K562 (cell line): ENCODE data around the gene AMIGO3. TPM values are rescaled to one million over a fixed set of nuclear protein-coding genes. Genes with fewer than 3 reads are reported as not detected.

Source experiments
- ATAC-seq: fragments of 200-7000 bp; cut with Tn5 transposase; 3 replicates; pipeline ENCODE4 v1.9.1; 2020; ENCODE audit warnings: moderate library complexity
- BruUV-seq: library from RNA; stranded (reverse); fragments of 400-500 nt; replicated peaks from 2 replicates; lab custom pipeline; 2021; lab: Mats Ljungman, UMichigan
- CTCF ChIA-PET: fragments of 300-600 bp; formaldehyde crosslinking; extraction: SDS; loops from one replicate; lab custom pipeline; 2021; ENCODE audit warnings: low intra/inter-chr PET ratio; lab: Yijun Ruan, JAX
- POLR2A ChIA-PET: fragments of 300-600, 350-650 bp; sonication (Branson Sonifier 250); formaldehyde crosslinking; extraction: SDS; loops from one replicate; lab custom pipeline; 2021; ENCODE audit warnings: antibody characterized with exemption, inconsistent platforms; lab: Yijun Ruan, JAX
- DNase-seq, 4 experiments: peaks; one replicate each; pipeline versions ENCODE4 v3.0.0 to v3.0.0-alpha.2; 2011 to 2018; ENCODE audit warnings: low spot score in 3 of 4, mixed read lengths in 3 of 4; ENCODE audit errors: extremely low read depth in 1 of 4
- FAIRE-seq: peaks from 2 replicates; lab custom pipeline; 2011; peaks lifted over from hg19 to GRCh38; lab: Jason Lieb, UNC
- H2AFZ ChIP-seq: 2 replicates; pipeline ENCODE4 v1.6.0; 2011; ENCODE audit warnings: low read depth, low read length, control low read depth, inconsistent platforms
- H3K27ac ChIP-seq: fragments of 200-600 bp; 3 replicates; pipeline ENCODE4 v1.8.0; 2011; ENCODE audit warnings: low read depth, mild to moderate bottlenecking, control low read depth, inconsistent platforms, low read length, moderate library complexity, mixed read lengths; ENCODE audit errors: extremely low read depth
- H3K27me3 ChIP-seq, 2 experiments: fragments of 300-600 bp in 1 of 2; 2 replicates in 1 of 2; 3 replicates in 1 of 2; pipeline versions ENCODE4 v1.6.0 to v1.8.0; 2011; ENCODE audit warnings: inconsistent platforms in 2 of 2, low read length in 2 of 2, mild to moderate bottlenecking in 1 of 2, mixed read lengths in 1 of 2, moderate library complexity in 1 of 2; ENCODE audit not compliant: control insufficient read depth in 2 of 2, insufficient read depth in 2 of 2
- H3K36me3 ChIP-seq: fragments of 300-600 bp; 3 replicates; pipeline ENCODE4 v1.8.0; 2011; ENCODE audit warnings: mild to moderate bottlenecking, low read length, inconsistent platforms; ENCODE audit not compliant: control insufficient read depth, insufficient read depth
- H3K4me1 ChIP-seq, 2 experiments: fragments of 200-600 bp in 1 of 2; replicated peaks in 1 of 2; 2 replicates in 1 of 2; 3 replicates in 1 of 2; pipeline versions ENCODE4 v1.5.1 to v1.8.0; 2011; ENCODE audit warnings: inconsistent platforms in 2 of 2, low read length in 2 of 2, mild to moderate bottlenecking in 1 of 2, mixed read lengths in 1 of 2, moderate library complexity in 1 of 2; ENCODE audit not compliant: control insufficient read depth in 2 of 2, insufficient read depth in 2 of 2
- H3K4me2 ChIP-seq: 2 replicates; pipeline ENCODE4 v1.6.1; 2011; ENCODE audit warnings: low read length, control low read depth, inconsistent platforms, mixed read lengths; ENCODE audit not compliant: insufficient read depth
- H3K4me3 ChIP-seq: fragments of 200-600 bp; sonication (generic), shearing (Covaris generic); 2 replicates; pipeline ENCODE4 v1.5.1; 2016; ENCODE audit warnings: control low read depth, inconsistent platforms
- H3K79me2 ChIP-seq: fragments of 200-600 bp; 3 replicates; pipeline ENCODE4 v1.8.0; 2011; ENCODE audit warnings: low read length, inconsistent platforms; ENCODE audit not compliant: control insufficient read depth, insufficient read depth
- H3K9ac ChIP-seq, 2 experiments: 2 replicates each; pipeline versions ENCODE4 v1.6.0 to v1.6.1; 2011; ENCODE audit warnings: low read depth in 2 of 2, low read length in 2 of 2, control low read depth in 1 of 2, inconsistent platforms in 1 of 2, mild to moderate bottlenecking in 1 of 2, mixed read lengths in 1 of 2; ENCODE audit not compliant: insufficient read depth in 1 of 2
- H3K9me1 ChIP-seq: one replicate; pipeline ENCODE4 v1.6.0; 2011; ENCODE audit warnings: inconsistent platforms, mild to moderate bottlenecking, low read length, moderate library complexity; ENCODE audit not compliant: control insufficient read depth, insufficient read depth
- H3K9me3 ChIP-seq: replicated peaks from 2 replicates; pipeline ENCODE4 v1.5.1; 2011; ENCODE audit warnings: low read depth, low read length, inconsistent platforms; ENCODE audit not compliant: control insufficient read depth, insufficient read depth
- H4K20me1 ChIP-seq: replicated peaks from 2 replicates; pipeline ENCODE4 v1.6.1; 2011; ENCODE audit warnings: low read length, inconsistent platforms, mixed read lengths; ENCODE audit not compliant: control insufficient read depth, insufficient read depth
- BRF1 ChIP-seq: IDR thresholded peaks from 3 replicates; pipeline ENCODE4 v1.6.1; 2011; ENCODE audit warnings: borderline replicate concordance, mild to moderate bottlenecking; ENCODE audit not compliant: insufficient read length; ENCODE audit errors: extremely low read depth
- CHD2 ChIP-seq: IDR thresholded peaks from 2 replicates; pipeline ENCODE4 v1.6.1; 2011; ENCODE audit warnings: low read depth, low read length
- FOXK2 ChIP-seq, 2 experiments: fragments of 450-650 bp; IDR thresholded peaks in 1 of 2; conservative IDR thresholded peaks in 1 of 2; 2 replicates each; pipeline ENCODE4 v1.6.1; 2016; ENCODE audit warnings: low read depth in 2 of 2, mild to moderate bottlenecking in 1 of 2
- GABPA ChIP-seq: fragments of 200-800 bp; sonication (Bioruptor generic); conservative IDR thresholded peaks from 2 replicates; pipeline ENCODE4 v1.6.1; 2016; ENCODE audit warnings: low read depth, missing genetic modification characterization, missing compliant biosample characterization
- HNRNPUL1 ChIP-seq: fragments of 200-400 bp; formaldehyde crosslinking; IDR thresholded peaks from 2 replicates; pipeline ENCODE4 v1.6.1; 2017; ENCODE audit warnings: low read length
- KLF10 ChIP-seq: fragments of 250-450 bp; sonication (Bioruptor Pico); IDR thresholded peaks from 2 replicates; pipeline ENCODE4 v1.6.1; 2021; ENCODE audit warnings: matching md5 sums
- RCOR1 ChIP-seq, 2 experiments: IDR thresholded peaks; 2 replicates each; pipeline ENCODE4 v1.6.1; 2012; ENCODE audit warnings: low read depth in 2 of 2, low read length in 2 of 2, borderline replicate concordance in 1 of 2, improper control_type of control experiment in 1 of 2
- XRCC3 ChIP-seq: fragments of 450-650 bp; IDR thresholded peaks from 2 replicates; pipeline ENCODE4 v1.6.1; 2017; ENCODE audit warnings: mild to moderate bottlenecking, moderate library complexity
- ZKSCAN3 ChIP-seq: fragments of 250-450 bp; sonication (Bioruptor Pico); IDR thresholded peaks from 2 replicates; pipeline ENCODE4 v1.4.0; 2020
- ZKSCAN8 ChIP-seq: fragments of 200-800 bp; sonication (Bioruptor generic); IDR thresholded peaks from 2 replicates; pipeline ENCODE4 v1.6.1; 2016; ENCODE audit warnings: missing genetic modification characterization, missing compliant biosample characterization
- ZNF780A ChIP-seq: fragments of 250-450 bp; sonication (Bioruptor Pico); IDR thresholded peaks from 2 replicates; pipeline ENCODE4 v1.5.0; 2021; ENCODE audit warnings: mild to moderate bottlenecking
- WGBS: fragments of 100-300 bp; shearing (Covaris generic); methylation state at CpG from one replicate; pipeline ENCODE4 v1.1.6; 2016; ENCODE audit warnings: low coverage, mixed read lengths; ENCODE audit not compliant: insufficient coverage; ENCODE audit errors: missing lambda C conversion rate; 5-methylcytosine and 5-hydroxymethylcytosine counted together
- in situ Hi-C: fragments of 300-500 bp; cut with MboI; formaldehyde crosslinking; loops from 4 replicates; pipeline ENCODE4 v1.15.0; 2018; ENCODE audit warnings: inconsistent platforms, mixed read lengths
- intact Hi-C: fragments of 100-400 bp; cut with micrococcal nuclease; formaldehyde crosslinking; loops from 2 replicates; pipeline ENCODE4 v1.14.2; 2022
- polyA plus RNA-seq, 8 experiments: library from polyadenylated mRNA; depleted of rRNA in 4 of 8; stranded (reverse) in 5 of 8; unstranded in 3 of 8; fragments of >200 nt; fragmentation: Nextera tagmentation in 2 of 8; fragmentation: Illumina TruSeq in 1 of 8; extraction: Ambion mirVana in 2 of 8; extraction: Trizol in 1 of 8; gene quantifications; 2 replicates each; pipeline versions ENCODE4 v1.2.1 to v1.2.3, GENCODE V29; 2011 to 2014; ENCODE audit warnings: inconsistent platforms in 1 of 8, missing spikeins in 1 of 8
- total RNA-seq, 7 experiments: library from RNA; depleted of rRNA in 6 of 7; stranded (reverse); fragments of >200 nt in 6 of 7; fragmentation: Illumina TruSeq in 2 of 7; extraction: Trizol in 2 of 7; gene quantifications; 2 replicates each; pipeline versions ENCODE4 v1.2.1 to v1.2.3, GENCODE V29; 2011 to 2021; ENCODE audit warnings: low replicate concordance in 1 of 7
- TF ChIP-seq, protein P1 (sequence below): fragments of 450-650 bp; formaldehyde crosslinking; IDR thresholded peaks from 2 replicates; pipeline ENCODE4 v1.4.0; 2020; ENCODE audit warnings: mild to moderate bottlenecking, moderate library complexity
- TF ChIP-seq, protein P2 (sequence below): fragments of 450-650 bp; IDR thresholded peaks from 2 replicates; pipeline ENCODE4 v1.6.1; 2017; ENCODE audit warnings: mild to moderate bottlenecking, moderate library complexity
- TF ChIP-seq, protein P3 (sequence below), 3 experiments: fragments of 200-800 bp in 1 of 3; fragments of 250-450 bp in 1 of 3; fragments of 450-650 bp in 1 of 3; sonication (Bioruptor Pico) in 1 of 3; sonication (Bioruptor generic) in 1 of 3; formaldehyde crosslinking in 1 of 3; IDR thresholded peaks; 2 replicates each; pipeline versions ENCODE4 v1.6.1 to v1.8.0; 2016 to 2022; ENCODE audit warnings: mild to moderate bottlenecking in 2 of 3, missing genetic modification characterization in 2 of 3, missing compliant biosample characterization in 1 of 3, moderate library complexity in 1 of 3
- TF ChIP-seq, protein P4 (sequence below): sonication (generic); formaldehyde crosslinking; IDR thresholded peaks from 2 replicates; pipeline ENCODE4 v1.8.0; 2022; ENCODE audit warnings: mild to moderate bottlenecking, missing genetic modification reagents

AMIGO3 gene
- total and polyA plus RNA-seq, 9 of the 15 experiments (the other 6 are each of a cell fraction or from before 2014, with no cell fraction given): 0.13 to 2.8 (median 0.44) TPM; not detected in 4

DNA sequence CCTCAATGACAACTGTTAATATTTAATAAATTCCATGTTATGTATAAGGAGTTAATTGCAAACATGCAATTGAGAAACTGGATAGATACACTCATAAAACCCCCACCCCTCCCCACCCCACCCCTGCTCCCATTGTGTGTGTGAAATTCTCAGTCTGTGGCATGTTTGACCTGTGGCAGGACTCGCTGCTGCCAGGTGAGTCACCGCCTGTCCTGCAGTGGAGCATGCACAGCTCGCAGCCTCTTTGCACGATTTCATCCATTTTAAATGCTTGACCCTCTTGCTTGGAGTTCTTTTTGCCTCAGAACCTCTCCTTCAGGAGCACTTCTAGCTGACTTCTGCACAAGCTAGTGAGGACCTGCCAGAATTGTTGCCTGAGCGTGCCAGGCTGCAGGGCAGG lies 50.6 kb downstream of the AMIGO3 start:
- H3K4me3 ChIP-seq: no peak overlapping the region
- DNase-seq: no peak
- intact Hi-C loops (no loop called here), in situ Hi-C loops (loop anchor here (10.0 kb wide), 1 partner anchor 104 kb away; no protein-coding TSS in a partner anchor)
- H3K79me2 ChIP-seq: peaks cover 7% of the 10 kb centered on the region
- CTCF ChIA-PET: no interaction called here
- H3K27ac ChIP-seq: no peak overlapping the region
- no peaks in the 10 kb centered on the region for H3K9me1 ChIP-seq
- no peak for FAIRE-seq
- no peak overlapping the region; a peak in 1 of 4 replicates for H3K9ac ChIP-seq
- H3K4me2 ChIP-seq: no peak overlapping the region
- no peaks in the 10 kb centered on the region for H3K36me3 ChIP-seq
- H3K9me3 ChIP-seq: no peaks in the 10 kb centered on the region
- POLR2A ChIA-PET: interaction anchor here (1.0 kb wide), 1 partner anchor 9 kb away, joined by 3 read pairs; no protein-coding TSS in a partner anchor
- 48% methylated on average over 4 of the region's 5 CpGs for WGBS
- H4K20me1 ChIP-seq: no peaks in the 10 kb centered on the region; the same call in 1 of the 2 replicates
- no peak for ATAC-seq
- H3K4me1 ChIP-seq: peaks cover 11 to 17% of the 10 kb centered on the region in 2 experiments; a peak in 4 of 5 replicates
- no TSS peak for BruUV-seq
- H2AFZ ChIP-seq: no peak overlapping the region
- no peaks in the 10 kb centered on the region for H3K27me3 ChIP-seq
- TF ChIP-seq, protein P1, sequence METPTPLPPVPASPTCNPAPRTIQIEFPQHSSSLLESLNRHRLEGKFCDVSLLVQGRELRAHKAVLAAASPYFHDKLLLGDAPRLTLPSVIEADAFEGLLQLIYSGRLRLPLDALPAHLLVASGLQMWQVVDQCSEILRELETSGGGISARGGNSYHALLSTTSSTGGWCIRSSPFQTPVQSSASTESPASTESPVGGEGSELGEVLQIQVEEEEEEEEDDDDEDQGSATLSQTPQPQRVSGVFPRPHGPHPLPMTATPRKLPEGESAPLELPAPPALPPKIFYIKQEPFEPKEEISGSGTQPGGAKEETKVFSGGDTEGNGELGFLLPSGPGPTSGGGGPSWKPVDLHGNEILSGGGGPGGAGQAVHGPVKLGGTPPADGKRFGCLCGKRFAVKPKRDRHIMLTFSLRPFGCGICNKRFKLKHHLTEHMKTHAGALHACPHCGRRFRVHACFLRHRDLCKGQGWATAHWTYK (CRISPR knock-in tag): no peak
- no peak for TF ChIP-seq ZKSCAN3 (CRISPR knock-in tag)
- no peak for TF ChIP-seq GABPA (tag)
- no peak for TF ChIP-seq BRF1
- TF ChIP-seq, protein P2, sequence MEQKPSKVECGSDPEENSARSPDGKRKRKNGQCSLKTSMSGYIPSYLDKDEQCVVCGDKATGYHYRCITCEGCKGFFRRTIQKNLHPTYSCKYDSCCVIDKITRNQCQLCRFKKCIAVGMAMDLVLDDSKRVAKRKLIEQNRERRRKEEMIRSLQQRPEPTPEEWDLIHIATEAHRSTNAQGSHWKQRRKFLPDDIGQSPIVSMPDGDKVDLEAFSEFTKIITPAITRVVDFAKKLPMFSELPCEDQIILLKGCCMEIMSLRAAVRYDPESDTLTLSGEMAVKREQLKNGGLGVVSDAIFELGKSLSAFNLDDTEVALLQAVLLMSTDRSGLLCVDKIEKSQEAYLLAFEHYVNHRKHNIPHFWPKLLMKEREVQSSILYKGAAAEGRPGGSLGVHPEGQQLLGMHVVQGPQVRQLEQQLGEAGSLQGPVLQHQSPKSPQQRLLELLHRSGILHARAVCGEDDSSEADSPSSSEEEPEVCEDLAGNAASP: no peak
- TF ChIP-seq HNRNPUL1: no peak
- TF ChIP-seq CHD2: no peak
- no peak for TF ChIP-seq RCOR1 (IDR thresholded peaks at IDR 0.05; ENCODE audit: borderline replicate concordance in 1 of 2, low read depth in 2 of 2, low read length in 2 of 2)
- no peak for TF ChIP-seq FOXK2 (conservative IDR thresholded peaks at IDR 0.05 in 1 of 2, IDR thresholded peaks at IDR 0.05 in 1 of 2; ENCODE audit: low read depth in 2 of 2)
- TF ChIP-seq, protein P3, sequence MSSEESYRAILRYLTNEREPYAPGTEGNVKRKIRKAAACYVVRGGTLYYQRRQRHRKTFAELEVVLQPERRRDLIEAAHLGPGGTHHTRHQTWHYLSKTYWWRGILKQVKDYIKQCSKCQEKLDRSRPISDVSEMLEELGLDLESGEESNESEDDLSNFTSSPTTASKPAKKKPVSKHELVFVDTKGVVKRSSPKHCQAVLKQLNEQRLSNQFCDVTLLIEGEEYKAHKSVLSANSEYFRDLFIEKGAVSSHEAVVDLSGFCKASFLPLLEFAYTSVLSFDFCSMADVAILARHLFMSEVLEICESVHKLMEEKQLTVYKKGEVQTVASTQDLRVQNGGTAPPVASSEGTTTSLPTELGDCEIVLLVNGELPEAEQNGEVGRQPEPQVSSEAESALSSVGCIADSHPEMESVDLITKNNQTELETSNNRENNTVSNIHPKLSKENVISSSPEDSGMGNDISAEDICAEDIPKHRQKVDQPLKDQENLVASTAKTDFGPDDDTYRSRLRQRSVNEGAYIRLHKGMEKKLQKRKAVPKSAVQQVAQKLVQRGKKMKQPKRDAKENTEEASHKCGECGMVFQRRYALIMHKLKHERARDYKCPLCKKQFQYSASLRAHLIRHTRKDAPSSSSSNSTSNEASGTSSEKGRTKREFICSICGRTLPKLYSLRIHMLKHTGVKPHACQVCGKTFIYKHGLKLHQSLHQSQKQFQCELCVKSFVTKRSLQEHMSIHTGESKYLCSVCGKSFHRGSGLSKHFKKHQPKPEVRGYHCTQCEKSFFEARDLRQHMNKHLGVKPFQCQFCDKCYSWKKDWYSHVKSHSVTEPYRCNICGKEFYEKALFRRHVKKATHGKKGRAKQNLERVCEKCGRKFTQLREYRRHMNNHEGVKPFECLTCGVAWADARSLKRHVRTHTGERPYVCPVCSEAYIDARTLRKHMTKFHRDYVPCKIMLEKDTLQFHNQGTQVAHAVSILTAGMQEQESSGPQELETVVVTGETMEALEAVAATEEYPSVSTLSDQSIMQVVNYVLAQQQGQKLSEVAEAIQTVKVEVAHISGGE (CRISPR knock-in tag; IDR thresholded peaks at IDR 0.05): no peak
- TF ChIP-seq, protein P4, sequence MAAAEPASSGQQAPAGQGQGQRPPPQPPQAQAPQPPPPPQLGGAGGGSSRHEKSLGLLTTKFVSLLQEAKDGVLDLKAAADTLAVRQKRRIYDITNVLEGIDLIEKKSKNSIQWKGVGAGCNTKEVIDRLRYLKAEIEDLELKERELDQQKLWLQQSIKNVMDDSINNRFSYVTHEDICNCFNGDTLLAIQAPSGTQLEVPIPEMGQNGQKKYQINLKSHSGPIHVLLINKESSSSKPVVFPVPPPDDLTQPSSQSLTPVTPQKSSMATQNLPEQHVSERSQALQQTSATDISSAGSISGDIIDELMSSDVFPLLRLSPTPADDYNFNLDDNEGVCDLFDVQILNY: no peak
- TF ChIP-seq XRCC3: no peak
- no peak for TF ChIP-seq ZNF780A
- no peak for TF ChIP-seq ZKSCAN8
- TF ChIP-seq KLF10 (CRISPR knock-in tag): no peak
